GM12878 (cell line): ENCODE measurements around the gene MEGF11. TPM values are rescaled to one million over a fixed set of nuclear protein-coding genes. Genes with fewer than 3 reads are reported as not detected.

Experiments used
- ATAC-seq: fragments of 200-7000 bp; cut with Tn5 transposase; 3 replicates; pipeline ENCODE4 v1.9.1; 2020; ENCODE audit warnings: mild to moderate bottlenecking, moderate library complexity
- BruUV-seq: library from RNA; stranded (reverse); fragments of 400-500 nt; replicated peaks from 2 replicates; lab custom pipeline; 2021; lab: Mats Ljungman, UMichigan
- CTCF ChIA-PET: fragments of 300-600 bp; sonication (Branson Sonifier 250); formaldehyde crosslinking; extraction: SDS; loops from one replicate; lab custom pipeline; 2021; ENCODE audit warnings: inconsistent platforms; lab: Yijun Ruan, JAX
- POLR2A ChIA-PET: fragments of 350-600 bp; formaldehyde crosslinking; extraction: SDS; loops from one replicate; lab custom pipeline; 2021; ENCODE audit warnings: inconsistent platforms; lab: Charles Lee
- RAD21 ChIA-PET: fragments of 300-600 bp; sonication (Branson Sonifier 250); formaldehyde crosslinking; loops from one replicate; lab custom pipeline; 2023; ENCODE audit warnings: antibody characterized with exemption; ENCODE audit not compliant: unreplicated experiment; lab: Charles Lee
- SMC1A ChIA-PET: fragments of 300-600 bp; sonication (Branson Sonifier 250); formaldehyde crosslinking; loops from one replicate; lab custom pipeline; 2023; ENCODE audit not compliant: unreplicated experiment, uncharacterized antibody; lab: Charles Lee
- DNase-seq: peaks from one replicate; pipeline ENCODE4 v3.0.0-alpha.2; 2011; ENCODE audit warnings: low read depth, low spot score
- FAIRE-seq: peaks from 3 replicates; lab custom pipeline; 2011; peaks lifted over from hg19 to GRCh38; lab: Jason Lieb, UNC
- H2AFZ ChIP-seq: 2 replicates; pipeline ENCODE4 v1.6.0; 2011; ENCODE audit warnings: low read depth, low read length, control low read depth; ENCODE audit not compliant: control insufficient read depth
- H3K27ac ChIP-seq: 2 replicates; pipeline ENCODE4 v1.5.1; 2011; ENCODE audit warnings: control low read depth; ENCODE audit not compliant: control insufficient read depth, insufficient read depth
- H3K27me3 ChIP-seq, 2 experiments: replicated peaks in 1 of 2; 2 replicates each; pipeline versions ENCODE4 v1.6.0 to v1.6.1; 2011; ENCODE audit warnings: low read length in 1 of 2; ENCODE audit not compliant: control insufficient read depth in 2 of 2, insufficient read depth in 2 of 2
- H3K36me3 ChIP-seq, 2 experiments: 2 replicates each; pipeline ENCODE4 v1.5.1; 2011; ENCODE audit warnings: low read length in 1 of 2; ENCODE audit not compliant: control insufficient read depth in 2 of 2, insufficient read depth in 2 of 2
- H3K4me1 ChIP-seq: 2 replicates; pipeline ENCODE4 v1.6.1; 2011; ENCODE audit warnings: mild to moderate bottlenecking, low read length, moderate library complexity, mixed read lengths; ENCODE audit not compliant: control insufficient read depth, insufficient read depth
- H3K4me2 ChIP-seq: 2 replicates; pipeline ENCODE4 v1.6.0; 2011; ENCODE audit warnings: control low read depth; ENCODE audit not compliant: control insufficient read depth, insufficient read depth
- H3K4me3 ChIP-seq: fragments of 200-600 bp; sonication (generic); 2 replicates; pipeline ENCODE4 v1.5.1; 2016
- H3K79me2 ChIP-seq: 2 replicates; pipeline ENCODE4 v1.6.0; 2011; ENCODE audit warnings: low read length; ENCODE audit not compliant: control insufficient read depth, insufficient read depth
- H3K9ac ChIP-seq: 2 replicates; pipeline ENCODE4 v1.8.0; 2011; ENCODE audit warnings: low read length, control low read depth, mixed read lengths; ENCODE audit not compliant: control insufficient read depth, insufficient read depth
- H3K9me3 ChIP-seq: replicated peaks from 3 replicates; pipeline ENCODE4 v1.5.1; 2011; ENCODE audit warnings: mild to moderate bottlenecking, low read length; ENCODE audit not compliant: control insufficient read depth, insufficient read depth
- H4K20me1 ChIP-seq: 2 replicates; pipeline ENCODE4 v1.6.0; 2011; ENCODE audit not compliant: control insufficient read depth, insufficient read depth
- CHD1 ChIP-seq: IDR thresholded peaks from 2 replicates; pipeline ENCODE4 v1.6.1; 2012; ENCODE audit warnings: low read depth, low read length, improper control_type of control experiment
- HDAC6 ChIP-seq: fragments of 200-600 bp; sonication (generic); IDR thresholded peaks from one replicate; pipeline ENCODE4 v1.8.0; 2017; ENCODE audit warnings: antibody characterized with exemption; ENCODE audit not compliant: unreplicated experiment
- HSF1 ChIP-seq: fragments of 150-350 bp; IDR thresholded peaks from 2 replicates; pipeline ENCODE4 v1.6.1; 2014; ENCODE audit warnings: mild to moderate bottlenecking, low read depth, low read length
- MTA2 ChIP-seq: fragments of 450-650 bp; IDR thresholded peaks from 2 replicates; pipeline ENCODE4 v1.6.1; 2016; ENCODE audit warnings: low read depth, mild to moderate bottlenecking, moderate library complexity
- PKNOX1 ChIP-seq: fragments of 450-650 bp; IDR thresholded peaks from 2 replicates; pipeline ENCODE4 v1.6.1; 2016; ENCODE audit warnings: mild to moderate bottlenecking
- RFX5 ChIP-seq: IDR thresholded peaks from 2 replicates; pipeline ENCODE4 v1.6.1; 2011; ENCODE audit warnings: low read depth, low read length, improper control_type of control experiment
- SKIL ChIP-seq: fragments of 450-650 bp; IDR thresholded peaks from 2 replicates; pipeline ENCODE4 v1.6.1; 2017; ENCODE audit warnings: mild to moderate bottlenecking, low read depth, inconsistent platforms; ENCODE audit not compliant: poor library complexity, severe bottlenecking
- TBL1XR1 ChIP-seq: IDR thresholded peaks from 2 replicates; pipeline ENCODE4 v1.6.1; 2012; ENCODE audit warnings: low read depth, low read length, improper control_type of control experiment
- ZBTB40 ChIP-seq: fragments of 450-650 bp; IDR thresholded peaks from 2 replicates; pipeline ENCODE4 v1.6.1; 2016; ENCODE audit warnings: mild to moderate bottlenecking, moderate library complexity, borderline replicate concordance
- ZNF24 ChIP-seq: fragments of 450-650 bp; IDR thresholded peaks from 2 replicates; pipeline ENCODE4 v1.6.1; 2017; ENCODE audit warnings: antibody characterized with exemption, mild to moderate bottlenecking
- ZNF687 ChIP-seq: fragments of 450-650 bp; IDR thresholded peaks from 2 replicates; pipeline ENCODE4 v1.6.1; 2017; ENCODE audit warnings: mild to moderate bottlenecking, moderate library complexity
- WGBS: methylation state at CpG from one replicate; pipeline ENCODE4 v1.1.6; 2016; ENCODE audit warnings: low lambda C conversion rate; ENCODE audit not compliant: insufficient replicate concordance, insufficient coverage; ENCODE audit errors: missing lambda C conversion rate; 5-methylcytosine and 5-hydroxymethylcytosine counted together
- in situ Hi-C: fragments of 300-500 bp; cut with MboI; formaldehyde crosslinking; loops from 9 replicates; pipeline ENCODE4 v1.14.3; 2018; ENCODE audit warnings: mixed read lengths
- intact Hi-C: fragments of 100-400 bp; cut with micrococcal nuclease; formaldehyde crosslinking; loops from one replicate; pipeline ENCODE4 v1.14.2; 2022; ENCODE audit not compliant: unreplicated experiment
- polyA plus RNA-seq, 11 experiments: library from polyadenylated mRNA; depleted of rRNA in 4 of 11; unstranded in 6 of 11; stranded (reverse) in 5 of 11; fragments of >200 nt; fragmentation: Nextera tagmentation in 4 of 11; fragmentation: Illumina TruSeq in 1 of 11; extraction: Ambion mirVana in 4 of 11; extraction: Trizol in 1 of 11; gene quantifications; 1 replicate in 1 of 11; 2 replicates in 10 of 11; pipeline versions ENCODE4 v1.2.1 to v1.2.3, GENCODE V29; 2011 to 2016; ENCODE audit warnings: inconsistent platforms in 2 of 11, missing spikeins in 2 of 11, low read depth in 1 of 11
- total RNA-seq, 4 experiments: library from RNA; depleted of rRNA in 3 of 4; stranded (reverse); fragments of >200 nt in 3 of 4; fragmentation: Illumina TruSeq in 1 of 4; extraction: Trizol in 1 of 4; gene quantifications; 2 replicates each; pipeline versions ENCODE4 v1.2.1 to v1.2.3, GENCODE V29; 2013 to 2021

The MEGF11 gene
- total and polyA plus RNA-seq, 10 of the 15 experiments (the other 5 are each of a cell fraction or from before 2014, with no cell fraction given) = 0.03 to 1.7 (median 0.49) TPM

GRCh38 chr15:66134284-66134683, 119.3 kb downstream of the MEGF11 start:
- intact Hi-C loops = no loop called here
- BruUV-seq = no TSS peak
- no peak for TF ChIP-seq MTA2
- TF ChIP-seq ZNF687 = no peak
- TF ChIP-seq ZBTB40 = no peak
- TF ChIP-seq CHD1 = no peak
- TF ChIP-seq RFX5 = no peak
- TF ChIP-seq HSF1 = no peak
- TF ChIP-seq SKIL = no peak
- TF ChIP-seq HDAC6 = no peak
- TF ChIP-seq TBL1XR1 = no peak
- TF ChIP-seq ZNF24 = no peak
- TF ChIP-seq PKNOX1 = no peak

More at GRCh38 chr15:66134284-66134683, 119.3 kb downstream of the MEGF11 start:
- Histone ChIP-seq H4K20me1 (0 out of 2 replicates have a peak, but pooled peaks cover 2% of the 10 kb centered on the region), H3K79me2 (no peaks in the 10 kb centered on the region), H3K27me3 (no peaks in the 10 kb centered on the region; a peak in 1 of 4 replicates), H2AFZ (no peak overlapping the region), H3K27ac (no peak overlapping the region), H3K9me3 (no peaks in the 10 kb centered on the region), H3K4me2 (no peak overlapping the region), H3K9ac (no peak overlapping the region), H3K36me3 (no peaks in the 10 kb centered on the region), H3K4me3 (no peak overlapping the region), H3K4me1 (no peaks in the 10 kb centered on the region)
- ChIA-PET SMC1A (interaction anchor here (0.6 kb wide), 1 partner anchor 213 kb away, joined by 3 read pairs; no protein-coding TSS in a partner anchor), POLR2A (no interaction called here), RAD21 (no interaction called here), CTCF (no interaction called here)
- no peak for ATAC-seq
- DNase-seq = no peak
- WGBS = 10% methylated on average over 3 of the region's 3 CpGs
- in situ Hi-C loops = no loop called here
- FAIRE-seq = no peak
